SK-N-SH (cell line): ENCODE results near the gene DOCK4. TPM values are rescaled to one million over a fixed set of nuclear protein-coding genes. Genes with fewer than 3 reads are reported as not detected.

Experiments used
- CTCF ChIA-PET: fragments of 300-600, 350-600 bp; formaldehyde crosslinking; extraction: SDS; loops from one replicate; lab custom pipeline; 2021; lab: Yijun Ruan, JAX
- POLR2A ChIA-PET: fragments of 350-600 bp; sonication (Branson Sonifier 250); formaldehyde crosslinking; extraction: SDS; loops from one replicate; lab custom pipeline; 2020; ENCODE audit warnings: antibody characterized with exemption, inconsistent platforms; lab: Yijun Ruan, JAX
- DNase-seq: peaks from one replicate; pipeline ENCODE4 v3.0.0; 2012
- H2AFZ ChIP-seq: fragments of 200-600 bp; sonication (generic); 2 replicates; pipeline ENCODE4 v1.8.1; 2016; ENCODE audit warnings: antibody characterized with exemption, mild to moderate bottlenecking, low read depth
- H3F3A ChIP-seq: fragments of 200-600 bp; sonication (generic); replicated peaks from 2 replicates; pipeline ENCODE3; 2016; ENCODE audit warnings: antibody characterized with exemption, mild to moderate bottlenecking; ENCODE audit not compliant: insufficient read depth
- H3K27ac ChIP-seq, 2 experiments: fragments of 200-500 bp in 1 of 2; fragments of 200-600 bp in 1 of 2; sonication (Bioruptor generic) in 1 of 2; sonication (generic), shearing (Covaris generic) in 1 of 2; 2 replicates each; pipeline versions ENCODE4 v1.5.1 to v1.6.1; 2014 to 2016; ENCODE audit warnings: low read depth in 2 of 2, inconsistent platforms in 1 of 2, low read length in 1 of 2, mild to moderate bottlenecking in 1 of 2, mixed read lengths in 1 of 2
- H3K27me3 ChIP-seq: fragments of 200-600 bp; sonication (generic), shearing (Covaris generic); 2 replicates; pipeline ENCODE4 v1.6.1; 2016; ENCODE audit warnings: mixed run types; ENCODE audit not compliant: insufficient read depth
- H3K36me3 ChIP-seq, 2 experiments: fragments of 200-500 bp in 1 of 2; fragments of 200-600 bp in 1 of 2; sonication (Bioruptor generic) in 1 of 2; sonication (generic) in 1 of 2; replicated peaks in 1 of 2; 2 replicates each; pipeline versions ENCODE3 to v1.5.1; 2014 to 2016; ENCODE audit warnings: low read length in 1 of 2, mild to moderate bottlenecking in 1 of 2; ENCODE audit not compliant: insufficient read depth in 2 of 2, control insufficient read depth in 1 of 2
- H3K4me1 ChIP-seq, 2 experiments: fragments of 200-500 bp in 1 of 2; fragments of 200-600 bp in 1 of 2; sonication (Bioruptor generic) in 1 of 2; sonication (generic), shearing (Covaris generic) in 1 of 2; 2 replicates each; pipeline versions ENCODE4 v1.5.1 to v1.6.1; 2014 to 2016; ENCODE audit warnings: low read depth in 1 of 2, low read length in 1 of 2, mixed run types in 1 of 2; ENCODE audit not compliant: insufficient read depth in 2 of 2, control insufficient read depth in 1 of 2
- H3K4me2 ChIP-seq: fragments of 200-600 bp; sonication (generic), shearing (Covaris generic); 2 replicates; pipeline ENCODE4 v1.6.1; 2017; ENCODE audit warnings: mixed run types
- H3K4me3 ChIP-seq, 2 experiments: fragments of 200-500 bp in 1 of 2; fragments of 200-600 bp in 1 of 2; sonication (Bioruptor generic) in 1 of 2; sonication (generic), shearing (Covaris generic) in 1 of 2; 2 replicates each; pipeline versions ENCODE4 v1.5.1 to v1.8.1; 2014 to 2016; ENCODE audit warnings: low read depth in 2 of 2, inconsistent platforms in 1 of 2, low read length in 1 of 2, mild to moderate bottlenecking in 1 of 2, mixed read lengths in 1 of 2, moderate library complexity in 1 of 2
- H3K79me2 ChIP-seq: fragments of 200-600 bp; sonication (generic); 2 replicates; pipeline ENCODE4 v1.8.1; 2017; ENCODE audit warnings: mild to moderate bottlenecking; ENCODE audit not compliant: insufficient read depth
- H3K9ac ChIP-seq: fragments of 200-600 bp; sonication (generic); 2 replicates; pipeline ENCODE4 v1.6.1; 2017; ENCODE audit warnings: mixed run types
- H3K9me2 ChIP-seq: fragments of 200-600 bp; sonication (generic); 2 replicates; pipeline ENCODE4 v1.6.1; 2017; ENCODE audit warnings: mixed run types
- H3K9me3 ChIP-seq: fragments of 200-600 bp; sonication (generic); 2 replicates; pipeline ENCODE4 v1.6.1; 2017; ENCODE audit warnings: mixed run types, mild to moderate bottlenecking, moderate library complexity
- H4K20me1 ChIP-seq: fragments of 200-600 bp; sonication (generic); 2 replicates; pipeline ENCODE4 v1.6.1; 2017; ENCODE audit warnings: mild to moderate bottlenecking, mixed run types; ENCODE audit not compliant: insufficient read depth
- CHD2 ChIP-seq: fragments of 150-350 bp; IDR thresholded peaks from 2 replicates; pipeline ENCODE4 v1.6.1; 2018; ENCODE audit warnings: low read length; ENCODE audit not compliant: partially characterized antibody
- EP300 ChIP-seq, 2 experiments: IDR thresholded peaks; 2 replicates each; pipeline versions ENCODE4 v1.4.0 to v1.6.1; 2012; ENCODE audit warnings: borderline replicate concordance in 1 of 2, low read depth in 1 of 2, low read length in 1 of 2
- EZH2phosphoT487 ChIP-seq: fragments of 200-600 bp; sonication (generic); IDR thresholded peaks from 2 replicates; pipeline ENCODE4 v1.6.1; 2017; ENCODE audit warnings: low read depth, mixed run types, mild to moderate bottlenecking, antibody characterized with exemption, moderate library complexity, borderline replicate concordance
- FOXM1 ChIP-seq: IDR thresholded peaks from 2 replicates; pipeline ENCODE4 v1.4.0; 2012; ENCODE audit warnings: low read depth, mild to moderate bottlenecking
- GABPA ChIP-seq: IDR thresholded peaks from 2 replicates; pipeline ENCODE4 v1.4.0; 2012; ENCODE audit warnings: low read depth, mild to moderate bottlenecking
- GATA2 ChIP-seq: sonication (generic); formaldehyde crosslinking; IDR thresholded peaks from 2 replicates; pipeline ENCODE4 v1.5.0; 2020; ENCODE audit warnings: mild to moderate bottlenecking, missing genetic modification reagents
- JUND ChIP-seq: IDR thresholded peaks from 2 replicates; pipeline ENCODE4 v1.4.0; 2012
- MEF2A ChIP-seq: IDR thresholded peaks from 2 replicates; pipeline ENCODE4 v1.4.0; 2012; ENCODE audit warnings: low read depth, borderline replicate concordance
- MXI1 ChIP-seq: IDR thresholded peaks from 2 replicates; pipeline ENCODE4 v1.6.1; 2012; ENCODE audit warnings: mild to moderate bottlenecking, low read depth, low read length, improper control_type of control experiment
- POLR2AphosphoS5 ChIP-seq: IDR thresholded peaks from 2 replicates; pipeline ENCODE4 v1.6.1; 2012; ENCODE audit warnings: low read depth, low read length
- RCOR1 ChIP-seq: fragments of 150-350 bp; IDR thresholded peaks from 2 replicates; pipeline ENCODE4 v1.6.1; 2017; ENCODE audit warnings: antibody characterized with exemption, low read length
- REST ChIP-seq: IDR thresholded peaks from 2 replicates; pipeline ENCODE4 v1.6.1; 2012; ENCODE audit warnings: mild to moderate bottlenecking, low read depth, low read length, moderate library complexity
- RXRA ChIP-seq: IDR thresholded peaks from 2 replicates; pipeline ENCODE4 v1.4.0; 2012; ENCODE audit warnings: low read depth, mild to moderate bottlenecking, borderline replicate concordance
- TCF12 ChIP-seq: IDR thresholded peaks from 2 replicates; pipeline ENCODE4 v1.4.0; 2012
- USF1 ChIP-seq: IDR thresholded peaks from 2 replicates; pipeline ENCODE4 v1.4.0; 2012; ENCODE audit warnings: low read depth, borderline replicate concordance
- USF2 ChIP-seq: fragments of 150-350 bp; IDR thresholded peaks from 2 replicates; pipeline ENCODE4 v1.6.1; 2017; ENCODE audit warnings: antibody characterized with exemption, low read length, low read depth, borderline replicate concordance
- YY1 ChIP-seq: IDR thresholded peaks from 2 replicates; pipeline ENCODE4 v1.4.0; 2012; ENCODE audit warnings: low read depth, mild to moderate bottlenecking
- ZBTB33 ChIP-seq: IDR thresholded peaks from 2 replicates; pipeline ENCODE4 v1.4.0; 2012; ENCODE audit warnings: low read depth, borderline replicate concordance
- WGBS: methylation state at CpG from one replicate; pipeline ENCODE4 v1.1.6; 2017; ENCODE audit warnings: low lambda C conversion rate; 5-methylcytosine and 5-hydroxymethylcytosine counted together
- polyA plus RNA-seq, 3 experiments: library from polyadenylated mRNA; depleted of rRNA; stranded (reverse); fragments of >200 nt; gene quantifications; 2 replicates each; pipeline ENCODE4 v1.2.3, GENCODE V29; 2012
- TF ChIP-seq, protein P1 (sequence below): IDR thresholded peaks from 2 replicates; pipeline ENCODE4; 2012
- TF ChIP-seq, protein P2 (sequence below): IDR thresholded peaks from 2 replicates; pipeline ENCODE4 v1.4.0; 2012; ENCODE audit warnings: low read depth
- TF ChIP-seq, protein P3 (sequence below): fragments of 200-600 bp; sonication (generic); IDR thresholded peaks from 2 replicates; pipeline ENCODE4 v1.6.1; 2017; ENCODE audit warnings: antibody characterized with exemption, mild to moderate bottlenecking, moderate library complexity

DOCK4 gene
- polyA plus RNA-seq, 1 of the 3 experiments (the other 2 are of a cell fraction) = 8.5 TPM

- TF ChIP-seq FOXM1 (no peak), JUND (no peak)
Observed at GRCh38 chr7:111727905-111728634, 478.1 kb downstream of the DOCK4 start (continued).

DNA sequence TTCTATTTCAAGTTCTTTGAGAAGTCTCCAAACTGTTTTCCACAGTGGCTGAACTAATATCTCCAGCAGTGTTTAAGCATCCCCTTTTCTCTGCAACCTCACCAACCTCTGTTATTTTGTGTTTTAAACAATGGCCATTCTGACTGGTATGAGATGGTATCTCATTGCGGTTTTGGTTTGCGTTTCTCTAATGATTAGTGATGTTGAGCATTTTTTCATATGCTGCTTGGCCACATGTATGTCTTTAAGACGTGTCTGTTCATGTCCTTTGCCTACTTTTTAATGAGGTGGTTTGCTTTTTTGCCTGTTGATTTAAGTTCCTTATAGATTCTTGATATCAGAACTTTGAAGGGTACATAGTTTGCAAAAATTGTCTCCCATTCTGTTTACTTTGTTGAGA lies 487.3 kb downstream of the DOCK4 start:
- H3K4me1 ChIP-seq = no peaks in the 10 kb centered on the region
- no peaks in the 10 kb centered on the region for H3K79me2 ChIP-seq
- DNase-seq = no peak
- H3K4me3 ChIP-seq = no peak overlapping the region
- CTCF ChIA-PET = no interaction called here
- H3F3A ChIP-seq = no peaks in the 10 kb centered on the region
- no peak overlapping the region for H3K4me2 ChIP-seq
- 60% methylated on average over 3 of the region's 3 CpGs for WGBS
- no peaks in the 10 kb centered on the region for H3K36me3 ChIP-seq
- H4K20me1 ChIP-seq = no peaks in the 10 kb centered on the region
- H3K9me3 ChIP-seq = no peaks in the 10 kb centered on the region
- H3K27me3 ChIP-seq = no peaks in the 10 kb centered on the region
- H2AFZ ChIP-seq = no peak overlapping the region
- POLR2A ChIA-PET = no interaction called here
- H3K9ac ChIP-seq = no peak overlapping the region
- H3K27ac ChIP-seq = no peak overlapping the region
- no peaks in the 10 kb centered on the region for H3K9me2 ChIP-seq
- TF ChIP-seq YY1 (no peak), CHD2 (no peak), FOXM1 (no peak), POLR2AphosphoS5 (no peak), EP300 (IDR thresholded peaks at IDR 0.05; ENCODE audit: borderline replicate concordance in 1 of 2, low read depth in 1 of 2, low read length in 1 of 2) (no peak), REST (no peak), USF2 (no peak), ZBTB33 (no peak), USF1 (no peak), GABPA (no peak), MEF2A (no peak), GATA2 (CRISPR knock-in tag) (no peak), TCF12 (no peak), RXRA (no peak), MXI1 (no peak), RCOR1 (no peak), EZH2phosphoT487 (no peak)
- TF ChIP-seq, protein P1, sequence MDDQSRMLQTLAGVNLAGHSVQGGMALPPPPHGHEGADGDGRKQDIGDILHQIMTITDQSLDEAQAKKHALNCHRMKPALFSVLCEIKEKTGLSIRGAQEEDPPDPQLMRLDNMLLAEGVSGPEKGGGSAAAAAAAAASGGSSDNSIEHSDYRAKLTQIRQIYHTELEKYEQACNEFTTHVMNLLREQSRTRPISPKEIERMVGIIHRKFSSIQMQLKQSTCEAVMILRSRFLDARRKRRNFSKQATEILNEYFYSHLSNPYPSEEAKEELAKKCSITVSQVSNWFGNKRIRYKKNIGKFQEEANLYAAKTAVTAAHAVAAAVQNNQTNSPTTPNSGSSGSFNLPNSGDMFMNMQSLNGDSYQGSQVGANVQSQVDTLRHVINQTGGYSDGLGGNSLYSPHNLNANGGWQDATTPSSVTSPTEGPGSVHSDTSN = no peak
- TF ChIP-seq, protein P2, sequence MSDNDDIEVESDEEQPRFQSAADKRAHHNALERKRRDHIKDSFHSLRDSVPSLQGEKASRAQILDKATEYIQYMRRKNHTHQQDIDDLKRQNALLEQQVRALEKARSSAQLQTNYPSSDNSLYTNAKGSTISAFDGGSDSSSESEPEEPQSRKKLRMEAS = no peak
- TF ChIP-seq, protein P3, sequence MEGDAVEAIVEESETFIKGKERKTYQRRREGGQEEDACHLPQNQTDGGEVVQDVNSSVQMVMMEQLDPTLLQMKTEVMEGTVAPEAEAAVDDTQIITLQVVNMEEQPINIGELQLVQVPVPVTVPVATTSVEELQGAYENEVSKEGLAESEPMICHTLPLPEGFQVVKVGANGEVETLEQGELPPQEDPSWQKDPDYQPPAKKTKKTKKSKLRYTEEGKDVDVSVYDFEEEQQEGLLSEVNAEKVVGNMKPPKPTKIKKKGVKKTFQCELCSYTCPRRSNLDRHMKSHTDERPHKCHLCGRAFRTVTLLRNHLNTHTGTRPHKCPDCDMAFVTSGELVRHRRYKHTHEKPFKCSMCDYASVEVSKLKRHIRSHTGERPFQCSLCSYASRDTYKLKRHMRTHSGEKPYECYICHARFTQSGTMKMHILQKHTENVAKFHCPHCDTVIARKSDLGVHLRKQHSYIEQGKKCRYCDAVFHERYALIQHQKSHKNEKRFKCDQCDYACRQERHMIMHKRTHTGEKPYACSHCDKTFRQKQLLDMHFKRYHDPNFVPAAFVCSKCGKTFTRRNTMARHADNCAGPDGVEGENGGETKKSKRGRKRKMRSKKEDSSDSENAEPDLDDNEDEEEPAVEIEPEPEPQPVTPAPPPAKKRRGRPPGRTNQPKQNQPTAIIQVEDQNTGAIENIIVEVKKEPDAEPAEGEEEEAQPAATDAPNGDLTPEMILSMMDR = no peak
